ENCODE measurements around the gene SPATA9. TPM values are rescaled to one million over a fixed set of nuclear protein-coding genes. Genes with fewer than 3 reads are reported as not detected.
A peak's percentile ranks its signal among the peaks of the same experiment; 100 is the strongest.

The SPATA9 gene
- total RNA-seq, 1 experiment from 2014 or later: 0.34 TPM

- BruUV-seq (replicated peaks): no TSS peak
- Mint-ChIP-seq H3K27ac (ENCODE audit: unreplicated experiment) (no peak overlapping the region), H3K27me3 (ENCODE audit: insufficient read depth, unreplicated experiment) (no peaks in the 10 kb centered on the region), H3K4me1 (ENCODE audit: low read depth, unreplicated experiment) (peaks cover 50% of the 10 kb centered on the region), H3K4me3 (ENCODE audit: unreplicated experiment) (no peak overlapping the region), H3K9me3 (ENCODE audit: unreplicated experiment) (no peaks in the 10 kb centered on the region), H3K36me3 (ENCODE audit: insufficient read depth, unreplicated experiment) (peaks cover 7% of the 10 kb centered on the region)
- H3K4me1 ChIP-seq: peaks cover 56% of the 10 kb centered on the region
- H3K4me3 ChIP-seq (ENCODE audit: low read depth, low read length): no peak overlapping the region
- intact Hi-C loops (cut with micrococcal nuclease; ENCODE audit: unreplicated experiment): no loop called here
- no peaks in the 10 kb centered on the region for H3K27me3 ChIP-seq (replicated peaks; ENCODE audit: control insufficient read depth, insufficient read depth, low read length)
- no peak for DNase-seq
- POLR2A ChIA-PET: no interaction called here
- H3K9me3 ChIP-seq: no peaks in the 10 kb centered on the region
- no peak for TF ChIP-seq CTCF (IDR thresholded peaks at IDR 0.05; ENCODE audit: insufficient read depth in 1 of 2, low read depth in 1 of 2, low read length in 1 of 2, severe bottlenecking in 1 of 2, unreplicated experiment in 1 of 2)
- CTCF ChIA-PET: interaction anchor here (0.9 to 1.0 kb wide), 2 partner anchors 55 to 124 kb away, joined by 3 read pairs; no protein-coding TSS in a partner anchor
- H3K36me3 ChIP-seq (ENCODE audit: control insufficient read depth, insufficient read depth, low read length): no peaks in the 10 kb centered on the region
These were observed 42.5 kb upstream of the SPATA9 start for GRCh38 chr5:95725071-95725820.

GRCh38 chr5:95723632-95724369, 41.0 kb upstream of the SPATA9 start:
- H3K36me3 Mint-ChIP-seq (ENCODE audit: insufficient read depth, unreplicated experiment): peaks cover 7% of the 10 kb centered on the region
- no peak overlapping the region for H3K4me3 ChIP-seq (ENCODE audit: low read depth, low read length)
- no TSS peak for BruUV-seq (replicated peaks)
- DNase-seq: peak in 1 of 2 experiments; percentile 51
- no peak overlapping the region for H3K4me3 Mint-ChIP-seq (ENCODE audit: unreplicated experiment)
- no peaks in the 10 kb centered on the region for H3K27me3 Mint-ChIP-seq (ENCODE audit: insufficient read depth, unreplicated experiment)
- CTCF ChIA-PET: interaction anchor here (0.7 kb wide), 2 partner anchors 77 to 239 kb away, joined by 3 read pairs; partner anchors contain the start of gene RFESD
- intact Hi-C loops (cut with micrococcal nuclease; ENCODE audit: unreplicated experiment): no loop called here
- POLR2A ChIA-PET: interaction anchor here (0.6 kb wide), 1 partner anchor 67 kb away, joined by 3 read pairs; no protein-coding TSS in a partner anchor
- H3K27ac Mint-ChIP-seq (ENCODE audit: unreplicated experiment): no peak overlapping the region
- peaks cover 1% of the 10 kb centered on the region; the same call in 1 of the 2 replicates for H3K36me3 ChIP-seq (ENCODE audit: control insufficient read depth, insufficient read depth, low read length)
- no peaks in the 10 kb centered on the region for H3K9me3 ChIP-seq
- no peaks in the 10 kb centered on the region for H3K27me3 ChIP-seq (replicated peaks; ENCODE audit: control insufficient read depth, insufficient read depth, low read length)
- TF ChIP-seq CTCF (IDR thresholded peaks at IDR 0.05; ENCODE audit: insufficient read depth in 1 of 2, low read depth in 1 of 2, low read length in 1 of 2, severe bottlenecking in 1 of 2, unreplicated experiment in 1 of 2): no peak
- H3K9me3 Mint-ChIP-seq (ENCODE audit: unreplicated experiment): no peaks in the 10 kb centered on the region
- peaks cover 37% of the 10 kb centered on the region for H3K4me1 Mint-ChIP-seq (ENCODE audit: low read depth, unreplicated experiment)
- peaks cover 41% of the 10 kb centered on the region for H3K4me1 ChIP-seq

- no TSS peak for BruUV-seq (replicated peaks)
These were observed 38.9 kb upstream of the SPATA9 start for GRCh38 chr5:95721582-95722295.

More at GRCh38 chr5:95721582-95722295, 38.9 kb upstream of the SPATA9 start:
- H3K36me3 ChIP-seq (ENCODE audit: control insufficient read depth, insufficient read depth, low read length): peaks cover 1% of the 10 kb centered on the region; the same call in 1 of the 2 replicates
- Mint-ChIP-seq H3K36me3 (ENCODE audit: insufficient read depth, unreplicated experiment) (no peaks in the 10 kb centered on the region), H3K9me3 (ENCODE audit: unreplicated experiment) (no peaks in the 10 kb centered on the region), H3K27me3 (ENCODE audit: insufficient read depth, unreplicated experiment) (no peaks in the 10 kb centered on the region), H3K4me1 (ENCODE audit: low read depth, unreplicated experiment) (peaks cover 18% of the 10 kb centered on the region), H3K4me3 (ENCODE audit: unreplicated experiment) (no peak overlapping the region), H3K27ac (ENCODE audit: unreplicated experiment) (no peak overlapping the region)
- H3K27me3 ChIP-seq (replicated peaks; ENCODE audit: control insufficient read depth, insufficient read depth, low read length): no peaks in the 10 kb centered on the region
- ChIA-PET CTCF (no interaction called here), POLR2A (no interaction called here)
- H3K9me3 ChIP-seq: no peaks in the 10 kb centered on the region
- TF ChIP-seq CTCF (IDR thresholded peaks at IDR 0.05; ENCODE audit: insufficient read depth in 1 of 2, low read depth in 1 of 2, low read length in 1 of 2, severe bottlenecking in 1 of 2, unreplicated experiment in 1 of 2): no peak
- H3K4me1 ChIP-seq: peaks cover 37% of the 10 kb centered on the region
- no peak for DNase-seq
- H3K4me3 ChIP-seq (ENCODE audit: low read depth, low read length): no peak overlapping the region
- intact Hi-C loops (cut with micrococcal nuclease; ENCODE audit: unreplicated experiment): loop anchor here (1.0 kb wide), 1 partner anchor 7 kb away; no protein-coding TSS in a partner anchor

All from Caco-2 (cell line).